ENCODE measurements around the gene PLEKHA5.

The PLEKHA5 gene

GRCh38 chr12:19298836-19299605 lies 169.5 kb downstream of the PLEKHA5 start:
- no peak overlapping the region for H3K4me2 ChIP-seq (ENCODE audit: low read length)
- no peaks in the 10 kb centered on the region for H3K9me2 ChIP-seq (replicated peaks; ENCODE audit: control insufficient read depth, low read length)

GRCh38 chr12:19299765-19300164 lies 170.2 kb downstream of the PLEKHA5 start:
- no peaks in the 10 kb centered on the region for H3K4me1 ChIP-seq (ENCODE audit: control insufficient read depth, low read length)
- no peaks in the 10 kb centered on the region for H3K36me3 ChIP-seq (ENCODE audit: control insufficient read depth, low read length)
- H3K4me2 ChIP-seq (ENCODE audit: low read length) = no peak overlapping the region
- H3K9me3 ChIP-seq (ENCODE audit: control insufficient read depth, insufficient read depth, low read length) = no peaks in the 10 kb centered on the region
- H3K27me3 ChIP-seq (ENCODE audit: control insufficient read depth, low read length) = no peaks in the 10 kb centered on the region
- no peaks in the 10 kb centered on the region for H3K9me2 ChIP-seq (replicated peaks; ENCODE audit: control insufficient read depth, low read length)
- TF ChIP-seq EZH2phosphoT487 (IDR thresholded peaks at IDR 0.05; ENCODE audit: borderline replicate concordance, low read length) (no peak), CTCF (IDR thresholded peaks at IDR 0.05; ENCODE audit: low read depth, low read length, poor library complexity, severe bottlenecking) (no peak)
- no peaks in the 10 kb centered on the region for H3F3A ChIP-seq (ENCODE audit: control insufficient read depth, insufficient read depth)
- H3K79me2 ChIP-seq (ENCODE audit: control insufficient read depth, low read length) = no peaks in the 10 kb centered on the region
- no peaks in the 10 kb centered on the region for H4K20me1 ChIP-seq (ENCODE audit: control insufficient read depth, insufficient read depth, low read depth, low read length)
- no peak overlapping the region for H3K4me3 ChIP-seq (ENCODE audit: low read length)
- no peak overlapping the region for H3K27ac ChIP-seq (ENCODE audit: low read depth, low read length)

More at GRCh38 chr12:19298836-19299605, 169.5 kb downstream of the PLEKHA5 start:
- no peaks in the 10 kb centered on the region for H3K27me3 ChIP-seq (ENCODE audit: control insufficient read depth, low read length)
- no peak overlapping the region for H3K4me3 ChIP-seq (ENCODE audit: low read length)
- no peak overlapping the region for H3K27ac ChIP-seq (ENCODE audit: low read depth, low read length)
- no peaks in the 10 kb centered on the region for H3K36me3 ChIP-seq (ENCODE audit: control insufficient read depth, low read length)
- no peaks in the 10 kb centered on the region for H4K20me1 ChIP-seq (ENCODE audit: control insufficient read depth, insufficient read depth, low read depth, low read length)
- no peaks in the 10 kb centered on the region for H3K4me1 ChIP-seq (ENCODE audit: control insufficient read depth, low read length)
- no peaks in the 10 kb centered on the region for H3F3A ChIP-seq (ENCODE audit: control insufficient read depth, insufficient read depth)
- TF ChIP-seq CTCF (IDR thresholded peaks at IDR 0.05; ENCODE audit: low read depth, low read length, poor library complexity, severe bottlenecking) = no peak
- TF ChIP-seq EZH2phosphoT487 (IDR thresholded peaks at IDR 0.05; ENCODE audit: borderline replicate concordance, low read length) = no peak
- no peaks in the 10 kb centered on the region for H3K79me2 ChIP-seq (ENCODE audit: control insufficient read depth, low read length)
- no peaks in the 10 kb centered on the region for H3K9me3 ChIP-seq (ENCODE audit: control insufficient read depth, insufficient read depth, low read length)

GRCh38 chr12:19301223-19301622 lies 171.7 kb downstream of the PLEKHA5 start:
- no peak for TF ChIP-seq EZH2phosphoT487 (IDR thresholded peaks at IDR 0.05; ENCODE audit: borderline replicate concordance, low read length)
- no peak for TF ChIP-seq CTCF (IDR thresholded peaks at IDR 0.05; ENCODE audit: low read depth, low read length, poor library complexity, severe bottlenecking)
- no peaks in the 10 kb centered on the region for H3K4me1 ChIP-seq (ENCODE audit: control insufficient read depth, low read length)
- no peak overlapping the region for H3K27ac ChIP-seq (ENCODE audit: low read depth, low read length)
- H3K4me2 ChIP-seq (ENCODE audit: low read length) = no peak overlapping the region
- no peaks in the 10 kb centered on the region for H3K9me3 ChIP-seq (ENCODE audit: control insufficient read depth, insufficient read depth, low read length)
- H3K4me3 ChIP-seq (ENCODE audit: low read length) = no peak overlapping the region
- no peaks in the 10 kb centered on the region for H3K79me2 ChIP-seq (ENCODE audit: control insufficient read depth, low read length)
- H3K27me3 ChIP-seq (ENCODE audit: control insufficient read depth, low read length) = no peaks in the 10 kb centered on the region
- H3F3A ChIP-seq (ENCODE audit: control insufficient read depth, insufficient read depth) = no peaks in the 10 kb centered on the region
- H3K9me2 ChIP-seq (replicated peaks; ENCODE audit: control insufficient read depth, low read length) = no peaks in the 10 kb centered on the region
- no peaks in the 10 kb centered on the region for H3K36me3 ChIP-seq (ENCODE audit: control insufficient read depth, low read length)
- H4K20me1 ChIP-seq (ENCODE audit: control insufficient read depth, insufficient read depth, low read depth, low read length) = no peaks in the 10 kb centered on the region
